Fibroblast of skin of right quadriceps (primary cell): ENCODE data around the gene TSPY1.
"Not testable (repeated sequence)": the region's sequence is repeated elsewhere in the genome, so short reads cannot be mapped to it uniquely, and the experiment has no call there.

Experiments
- DNase-seq: peaks from one replicate; pipeline ENCODE4 v3.0.0-alpha.2; 2013

The TSPY1 gene

GRCh38 chrY:9466655-9467054, at the start of gene TSPY1:
TSPY1 (plus strand) TSS chrY:9466955; CDS start chrY:9467001, 46 bp downstream.
- DNase-seq = not testable (repeated sequence)

- DNase-seq = not testable (repeated sequence)
Observed at GRCh38 chrY:9486967-9487366, 20.2 kb downstream of the TSPY1 start, which contains the start of gene TSPY9. TSPY9 (plus strand) TSS chrY:9487267; CDS start chrY:9487313, 46 bp downstream.

GRCh38 chrY:9504396-9504795, 37.6 kb downstream of the TSPY1 start:
- DNase-seq = not testable (repeated sequence)

GRCh38 chrY:9516287-9516686, 49.5 kb downstream of the TSPY1 start:
- not testable (repeated sequence) for DNase-seq
